LNCaP clone FGC (cell line): ENCODE results near the gene ARHGEF16.

ENCODE experiments used
- DNase-seq: peaks from one replicate; pipeline ENCODE4 v3.0.0-alpha.2; 2011; ENCODE audit warnings: low read depth
- H3K4me3 ChIP-seq: 2 replicates; pipeline ENCODE4 v1.5.1; 2011; ENCODE audit warnings: mild to moderate bottlenecking, low read depth, low read length, control low read depth
- CTCF ChIP-seq: IDR thresholded peaks from 2 replicates; pipeline ENCODE4 v1.5.1; 2012; ENCODE audit warnings: mild to moderate bottlenecking; ENCODE audit not compliant: control insufficient read depth, insufficient read depth; ENCODE audit errors: extremely low read depth

The ARHGEF16 gene

GRCh38 chr1:3518756-3519155, 64.3 kb downstream of the ARHGEF16 start:
- TF ChIP-seq CTCF, result no peak
- no peak for DNase-seq
- H3K4me3 ChIP-seq, result no peak overlapping the region

- TF ChIP-seq CTCF, result no peak
- H3K4me3 ChIP-seq, result no peak overlapping the region
- DNase-seq, result no peak
Observed at GRCh38 chr1:3519301-3519885, 64.9 kb downstream of the ARHGEF16 start.

GRCh38 chr1:3520419-3521378, 66.2 kb downstream of the ARHGEF16 start:
- no peak for DNase-seq
- no peak overlapping the region for H3K4me3 ChIP-seq
- TF ChIP-seq CTCF, result no peak

- no peak overlapping the region for H3K4me3 ChIP-seq
- no peak for DNase-seq
- TF ChIP-seq CTCF, result no peak
Observed at GRCh38 chr1:3521426-3521825, 67.0 kb downstream of the ARHGEF16 start.

- DNase-seq, result no peak
- no peak for TF ChIP-seq CTCF
- no peak overlapping the region for H3K4me3 ChIP-seq
Observed at GRCh38 chr1:3522112-3522511, 67.6 kb downstream of the ARHGEF16 start.

- no peak overlapping the region for H3K4me3 ChIP-seq
- DNase-seq, result no peak
- no peak for TF ChIP-seq CTCF
Observed at GRCh38 chr1:3522564-3523265, 68.2 kb downstream of the ARHGEF16 start.
